Stimulated activated CD4-positive, alpha-beta T cell treated with anti-CD3 and anti-CD28 coated beads, Interleukin-1b, Interleukin-23, amount 100 ng/mL, for 4 hours (primary cell): ENCODE results near the gene ODAPH.
"Not testable (repeated sequence)": the region's sequence is repeated elsewhere in the genome, so short reads cannot be mapped to it uniquely, and the experiment has no call there.

Source experiments
- DNase-seq, 2 donors: peaks; one replicate each; pipeline ENCODE4 v3.0.0-alpha.2; 2020; ENCODE audit warnings: low read depth in 2 of 2

The ODAPH gene

GRCh38 chr4:75555294-75556164, at the start of gene ODAPH:
Gene ODAPH, plus strand, starts transcription at chr4:75556066. Its CDS starts 17 bp downstream, at chr4:75556083.
- peak in 1 of 2 donors; percentile 3 for DNase-seq

GRCh38 chr4:75509592-75509991, 46.3 kb upstream of the ODAPH start:
- DNase-seq = not testable (repeated sequence)

GRCh38 chr4:75511841-75512240, 44.0 kb upstream of the ODAPH start:
- DNase-seq = no peak

GRCh38 chr4:75512386-75513211, 43.3 kb upstream of the ODAPH start:
- DNase-seq = no peak

- peak in 1 of 2 donors; percentile 2 for DNase-seq
Observed at GRCh38 chr4:75513526-75514130, 42.2 kb upstream of the ODAPH start.

- DNase-seq = peak; percentile 76 to 81
Observed at GRCh38 chr4:75514131-75514948, 41.5 kb upstream of the ODAPH start, which contains the start of the genes RCHY1 and THAP6. Gene RCHY1, minus strand, starts transcription at chr4:75514403. Its CDS starts 117 bp downstream, at chr4:75514286. Gene THAP6, plus strand, starts transcription at chr4:75514473. Its CDS starts 980 bp downstream, at chr4:75515453.

GRCh38 chr4:75514949-75515612, 40.8 kb upstream of the ODAPH start:
- DNase-seq = peak in 1 of 2 donors; percentile 1

GRCh38 chr4:75516144-75516543, 39.7 kb upstream of the ODAPH start:
- DNase-seq = no peak

GRCh38 chr4:75519452-75519851, 36.4 kb upstream of the ODAPH start:
- DNase-seq = not testable (repeated sequence)

GRCh38 chr4:75525086-75525485, 30.8 kb upstream of the ODAPH start:
- no peak for DNase-seq

- DNase-seq = no peak
Observed at GRCh38 chr4:75525910-75526309, 30.0 kb upstream of the ODAPH start.

GRCh38 chr4:75527482-75527881, 28.4 kb upstream of the ODAPH start:
- DNase-seq = no peak

GRCh38 chr4:75530556-75531322, 25.1 kb upstream of the ODAPH start:
- DNase-seq = no peak

GRCh38 chr4:75531536-75532143, 24.2 kb upstream of the ODAPH start:
- DNase-seq = not testable (repeated sequence)

GRCh38 chr4:75533339-75533887, 22.5 kb upstream of the ODAPH start:
- not testable (repeated sequence) for DNase-seq

- DNase-seq = not testable (repeated sequence)
Observed at GRCh38 chr4:75533926-75534325, 21.9 kb upstream of the ODAPH start.

GRCh38 chr4:75537308-75537707, 18.6 kb upstream of the ODAPH start:
- DNase-seq = not testable (repeated sequence)

GRCh38 chr4:75542824-75543223, 13.0 kb upstream of the ODAPH start:
- DNase-seq = no peak

GRCh38 chr4:75544220-75544619, 11.6 kb upstream of the ODAPH start:
- DNase-seq = not testable (repeated sequence)
